ENCODE results near the gene NAA40. TPM values are rescaled to one million over a fixed set of nuclear protein-coding genes. Genes with fewer than 3 reads are reported as not detected.
"Not testable (repeated sequence)": the region's sequence is repeated elsewhere in the genome, so short reads cannot be mapped to it uniquely, and the experiment has no call there.

Gene NAA40
- polyA plus RNA-seq, 1 experiment = 17.4 TPM

- POLR2A ChIA-PET = interaction anchor here (0.7 kb wide), 1 partner anchor 79 kb away, joined by 7 read pairs; no protein-coding TSS in a partner anchor
- CTCF ChIA-PET = no interaction called here
- no peak for DNase-seq (ENCODE audit: low read depth, low spot score)
- no peaks in the 10 kb centered on the region for H3K27me3 ChIP-seq (ENCODE audit: control insufficient read depth, insufficient read depth, low read length)
- no peak overlapping the region for H3K27ac ChIP-seq (ENCODE audit: low read depth, low read length)
- no peak overlapping the region for H3K4me3 ChIP-seq (ENCODE audit: low read depth, low read length)
- peaks cover 3% of the 10 kb centered on the region; the same call in 1 of the 2 replicates for H3K9me3 ChIP-seq (ENCODE audit: control insufficient read depth, insufficient read depth, low read length)
- no peak for TF ChIP-seq CTCF (IDR thresholded peaks at IDR 0.05; ENCODE audit: low read depth, low read length)
These were observed 32.1 kb downstream of the NAA40 start for GRCh38 chr11:63970902-63971301.

GRCh38 chr11:63973912-63974258, 35.1 kb downstream of the NAA40 start:
- POLR2A ChIA-PET = interaction anchor here (0.6 to 1.2 kb wide), 2 partner anchors 12 to 160 kb away, joined by 3 to 6 read pairs; no protein-coding TSS in a partner anchor
- H3K4me3 ChIP-seq (ENCODE audit: low read depth, low read length); DNase-seq (ENCODE audit: low read depth, low spot score); H3K9me3 ChIP-seq (ENCODE audit: control insufficient read depth, insufficient read depth, low read length); CTCF ChIA-PET; H3K27ac ChIP-seq (ENCODE audit: low read depth, low read length); H3K27me3 ChIP-seq (ENCODE audit: control insufficient read depth, insufficient read depth, low read length): not testable (repeated sequence)

GRCh38 chr11:63974259-63975143, 35.7 kb downstream of the NAA40 start, which contains the start of gene COX8A:
Gene COX8A, plus strand, starts transcription at chr11:63974620. Its CDS starts 61 bp downstream, at chr11:63974681.
- Histone ChIP-seq H3K27me3 (ENCODE audit: control insufficient read depth, insufficient read depth, low read length) (no peaks in the 10 kb centered on the region), H3K4me3 (ENCODE audit: low read depth, low read length) (peak within 1 kb of the TSS; percentile 99), H3K27ac (ENCODE audit: low read depth, low read length) (peak within 1 kb of the TSS; percentile 92), H3K9me3 (ENCODE audit: control insufficient read depth, insufficient read depth, low read length) (peaks cover 3% of the 10 kb centered on the region; the same call in 1 of the 2 replicates)
- TF ChIP-seq CTCF (IDR thresholded peaks at IDR 0.05; ENCODE audit: low read depth, low read length) = peak; percentile 21
- CTCF ChIA-PET = no interaction called here
- POLR2A ChIA-PET = interaction anchor here (0.6 to 1.2 kb wide), 5 partner anchors 13 to 1143 kb away, joined by 3 to 6 read pairs (median 3); partner anchors contain the start of genes MARK2 and STX5
- peak; percentile 99 for DNase-seq (ENCODE audit: low read depth, low spot score)

GRCh38 chr11:63978551-63979239, 39.9 kb downstream of the NAA40 start:
- Histone ChIP-seq H3K4me3 (ENCODE audit: low read depth, low read length) (no peak overlapping the region), H3K27ac (ENCODE audit: low read depth, low read length) (no peak overlapping the region), H3K9me3 (ENCODE audit: control insufficient read depth, insufficient read depth, low read length) (peaks cover 3% of the 10 kb centered on the region; the same call in 1 of the 2 replicates), H3K27me3 (ENCODE audit: control insufficient read depth, insufficient read depth, low read length) (no peaks in the 10 kb centered on the region)
- POLR2A ChIA-PET = no interaction called here
- no peak for TF ChIP-seq CTCF (IDR thresholded peaks at IDR 0.05; ENCODE audit: low read depth, low read length)
- CTCF ChIA-PET = interaction anchor here (0.7 to 1.6 kb wide), 2 partner anchors 142 to 1221 kb away, joined by 4 to 8 read pairs; no protein-coding TSS in a partner anchor
- DNase-seq (ENCODE audit: low read depth, low spot score) = no peak

GRCh38 chr11:63979426-63979825, 40.6 kb downstream of the NAA40 start:
- no peak overlapping the region for H3K27ac ChIP-seq (ENCODE audit: low read depth, low read length)
- peaks cover 3% of the 10 kb centered on the region; the same call in 1 of the 2 replicates for H3K9me3 ChIP-seq (ENCODE audit: control insufficient read depth, insufficient read depth, low read length)
- no peak overlapping the region for H3K4me3 ChIP-seq (ENCODE audit: low read depth, low read length)
- H3K27me3 ChIP-seq (ENCODE audit: control insufficient read depth, insufficient read depth, low read length) = no peaks in the 10 kb centered on the region
- no peak for TF ChIP-seq CTCF (IDR thresholded peaks at IDR 0.05; ENCODE audit: low read depth, low read length)
- CTCF ChIA-PET = no interaction called here
- POLR2A ChIA-PET = no interaction called here
- DNase-seq (ENCODE audit: low read depth, low spot score) = no peak

Measured in AG04450 (cell line).